D721Med (cell line): ENCODE results near the gene VAV3.

Experiments
- DNase-seq: peaks from one replicate; pipeline ENCODE4 v3.0.0; 2011; ENCODE audit warnings: low spot score; ENCODE audit not compliant: insufficient read length
- FAIRE-seq: peaks from 2 replicates; lab custom pipeline; 2011; peaks lifted over from hg19 to GRCh38; lab: Jason Lieb, UNC
- CTCF ChIP-seq: IDR thresholded peaks from 2 replicates; pipeline ENCODE4 v1.5.1; 2012; ENCODE audit warnings: mild to moderate bottlenecking, control low read depth; ENCODE audit not compliant: insufficient read depth; ENCODE audit errors: missing control alignments

The VAV3 gene

GRCh38 chr1:107559881-107560280 is 405.1 kb downstream of the VAV3 start:
- no peak for TF ChIP-seq CTCF
- no peak for FAIRE-seq
- DNase-seq = no peak

GRCh38 chr1:107557095-107557494 is 407.9 kb downstream of the VAV3 start:
- TF ChIP-seq CTCF = no peak
- DNase-seq (no peak), FAIRE-seq (no peak)

GRCh38 chr1:107555578-107555977 is 409.4 kb downstream of the VAV3 start:
- no peak for DNase-seq
- FAIRE-seq = no peak
- TF ChIP-seq CTCF = no peak

- no peak for TF ChIP-seq CTCF
- FAIRE-seq (no peak), DNase-seq (no peak)
Observed at GRCh38 chr1:107552781-107553180, 412.2 kb downstream of the VAV3 start.

GRCh38 chr1:107551456-107551855 is 413.5 kb downstream of the VAV3 start:
- FAIRE-seq (no peak), DNase-seq (no peak)
- no peak for TF ChIP-seq CTCF

GRCh38 chr1:107550358-107550757 is 414.6 kb downstream of the VAV3 start:
- no peak for FAIRE-seq
- no peak for TF ChIP-seq CTCF
- DNase-seq = no peak

GRCh38 chr1:107549152-107549810 is 415.7 kb downstream of the VAV3 start:
- TF ChIP-seq CTCF = no peak
- no peak for FAIRE-seq
- no peak for DNase-seq
